HG02981 (cell line): ENCODE measurements around the gene RGR.
"Not testable (repeated sequence)": the region's sequence is repeated elsewhere in the genome, so short reads cannot be mapped to it uniquely, and the experiment has no call there.

Source experiments
- ATAC-seq: cut with Tn5 transposase; IDR thresholded peaks from one replicate; pipeline ENCODE4 v1.9.1; 2021; ENCODE audit warnings: mild to moderate bottlenecking, moderate library complexity; ENCODE audit not compliant: unreplicated experiment

The RGR gene

GRCh38 chr10:84256510-84257342 lies 11.9 kb downstream of the RGR start:
- peak; percentile 60 for ATAC-seq

GRCh38 chr10:84257343-84258020 lies 12.6 kb downstream of the RGR start:
- ATAC-seq = no peak

GRCh38 chr10:84258034-84258695 lies 13.3 kb downstream of the RGR start:
- no peak for ATAC-seq

- ATAC-seq = no peak
Measured at GRCh38 chr10:84261236-84261915, 16.5 kb downstream of the RGR start.

GRCh38 chr10:84262190-84262956 lies 17.5 kb downstream of the RGR start:
- no peak for ATAC-seq

- no peak for ATAC-seq
Measured at GRCh38 chr10:84263716-84264115, 18.9 kb downstream of the RGR start.

GRCh38 chr10:84264611-84265141 lies 19.8 kb downstream of the RGR start:
- peak; percentile 92 for ATAC-seq

- no peak for ATAC-seq
Measured at GRCh38 chr10:84265418-84265817, 20.6 kb downstream of the RGR start.

GRCh38 chr10:84267503-84268126 lies 22.8 kb downstream of the RGR start:
- ATAC-seq = no peak

GRCh38 chr10:84269162-84269561 lies 24.3 kb downstream of the RGR start:
- no peak for ATAC-seq

GRCh38 chr10:84269773-84270172 lies 24.9 kb downstream of the RGR start:
- no peak for ATAC-seq

- ATAC-seq = no peak
Measured at GRCh38 chr10:84270708-84271107, 25.9 kb downstream of the RGR start.

- not testable (repeated sequence) for ATAC-seq
Measured at GRCh38 chr10:84279876-84280475, 35.1 kb downstream of the RGR start.

GRCh38 chr10:84286695-84287094 lies 41.8 kb downstream of the RGR start:
- no peak for ATAC-seq

- no peak for ATAC-seq
Measured at GRCh38 chr10:84288151-84288550, 43.3 kb downstream of the RGR start.

- ATAC-seq = no peak
Measured at GRCh38 chr10:84289521-84290200, 44.8 kb downstream of the RGR start.

GRCh38 chr10:84290235-84290634 lies 45.4 kb downstream of the RGR start:
- ATAC-seq = no peak

- ATAC-seq = no peak
Measured at GRCh38 chr10:84291384-84291783, 46.5 kb downstream of the RGR start.

- peak; percentile 35 for ATAC-seq
Measured at GRCh38 chr10:84292502-84292901, 47.6 kb downstream of the RGR start.
